Lung (tissue), 12 donors: ENCODE results near the gene CNTNAP2. TPM values are rescaled to one million over a fixed set of nuclear protein-coding genes. Genes with fewer than 3 reads are reported as not detected.

ENCODE experiments used
- ATAC-seq: fragments of 200-7000 bp; cut with Tn5 transposase; one replicate; pipeline ENCODE4 v1.9.1; 2020; ENCODE audit warnings: moderate number of reproducible peaks; ENCODE audit not compliant: insufficient read depth, low FRiP score
- DNase-seq, 3 donors: peaks; one replicate each; pipeline ENCODE4 v3.0.0-alpha.2; 2013 to 2017
- H3K27ac ChIP-seq, 2 donors: one replicate each; pipeline ENCODE4 v1.5.1; 2013; ENCODE audit warnings: mild to moderate bottlenecking in 2 of 2, moderate library complexity in 2 of 2, control low read depth in 1 of 2, inconsistent platforms in 1 of 2, low read depth in 1 of 2, low read length in 1 of 2
- H3K27me3 ChIP-seq, 3 donors: one replicate each; pipeline ENCODE4 v1.5.1; 2013; ENCODE audit warnings: low read length in 2 of 3; ENCODE audit not compliant: control insufficient read depth in 3 of 3, insufficient read depth in 3 of 3
- H3K36me3 ChIP-seq, 4 donors: one replicate each; pipeline ENCODE4 v1.5.1; 2013; ENCODE audit warnings: low read length in 4 of 4, mild to moderate bottlenecking in 1 of 4, moderate library complexity in 1 of 4; ENCODE audit not compliant: control insufficient read depth in 4 of 4, insufficient read depth in 4 of 4
- H3K4me1 ChIP-seq, 5 donors: one replicate each; pipeline ENCODE4 v1.5.1; 2013; ENCODE audit warnings: low read length in 5 of 5, mild to moderate bottlenecking in 2 of 5, moderate library complexity in 1 of 5; ENCODE audit not compliant: control insufficient read depth in 5 of 5, insufficient read depth in 5 of 5
- H3K4me3 ChIP-seq: one replicate; pipeline ENCODE4 v1.5.1; 2013; ENCODE audit warnings: mild to moderate bottlenecking, control low read depth, moderate library complexity
- H3K9ac ChIP-seq, 2 donors: one replicate each; pipeline ENCODE4 v1.5.1; 2013; ENCODE audit warnings: low read length in 2 of 2, control low read depth in 1 of 2; ENCODE audit not compliant: insufficient read depth in 1 of 2
- H3K9me3 ChIP-seq, 4 donors: one replicate each; pipeline ENCODE4 v1.5.1; 2013; ENCODE audit warnings: low read length in 3 of 4, mild to moderate bottlenecking in 1 of 4, moderate library complexity in 1 of 4; ENCODE audit not compliant: control insufficient read depth in 4 of 4, insufficient read depth in 3 of 4
- CTCF ChIP-seq: IDR thresholded peaks from 2 replicates; pipeline ENCODE4 v1.5.1; 2012; ENCODE audit warnings: mild to moderate bottlenecking; ENCODE audit errors: control extremely low read depth, extremely low read depth
- WGBS, 2 donors: extraction: QIAGEN DNeasy Blood & Tissue Kit; methylation state at CpG; one replicate each; pipeline ENCODE4 v1.1.7; 2013; 5-methylcytosine and 5-hydroxymethylcytosine counted together
- polyA plus RNA-seq, 2 donors: library from polyadenylated mRNA; stranded (reverse); fragments of 200-250 nt; gene quantifications; one replicate each; pipeline ENCODE4 v1.2.1, GENCODE V29; 2013
- total RNA-seq, 2 donors: library from RNA; depleted of rRNA in 1 of 2; stranded (reverse); fragments of >200 nt in 1 of 2; gene quantifications; one replicate each; pipeline ENCODE4 v1.2.1, GENCODE V29; 2014 to 2021
- donor health status: control.
- donor health status: control.
- donor health status: Bipolar disorder and iron deficiency.
- donor health status: healthy.
- donor health status: DM: yes; HTN: yes; CAD: no.

The CNTNAP2 gene
- total and polyA plus RNA-seq, 4 donors = 0.18 to 45.3 (median 0.52) TPM

GRCh38 chr7:148142660-148143248 lies 2026.2 kb downstream of the CNTNAP2 start:
- TF ChIP-seq CTCF = no peak
- peaks cover 0 to 4% (median 0%) of the 10 kb centered on the region in 5 donors for H3K4me1 ChIP-seq
- peak; percentile 31 to 84 (median 76) for DNase-seq
- no peak overlapping the region for H3K9ac ChIP-seq
- H3K4me3 ChIP-seq = no peak overlapping the region
- H3K36me3 ChIP-seq = no peaks in the 10 kb centered on the region
- WGBS, 2 donors = 45 to 49% methylated on average over 4 of the region's 4 CpGs
- H3K27ac ChIP-seq = no peak overlapping the region
- H3K9me3 ChIP-seq = peaks cover 0 to 2% (median 0%) of the 10 kb centered on the region in 4 donors
- no peaks in the 10 kb centered on the region for H3K27me3 ChIP-seq
- no peak for ATAC-seq

- H3K9ac ChIP-seq = no peak overlapping the region
- peaks cover 0 to 2% (median 0%) of the 10 kb centered on the region in 4 donors for H3K9me3 ChIP-seq
- ATAC-seq = no peak
- no peak overlapping the region for H3K27ac ChIP-seq
- no peaks in the 10 kb centered on the region for H3K36me3 ChIP-seq
- 52% methylated on average over 4 of the region's 4 CpGs for WGBS, 2 donors
- no peak for TF ChIP-seq CTCF
- H3K27me3 ChIP-seq = no peaks in the 10 kb centered on the region
- peaks cover 0 to 1% (median 0%) of the 10 kb centered on the region in 5 donors for H3K4me1 ChIP-seq
- DNase-seq = peak in 2 of 3 donors; percentile 21 to 46
- no peak overlapping the region for H3K4me3 ChIP-seq
Observed at GRCh38 chr7:148144827-148145226, 2028.2 kb downstream of the CNTNAP2 start.

DNA sequence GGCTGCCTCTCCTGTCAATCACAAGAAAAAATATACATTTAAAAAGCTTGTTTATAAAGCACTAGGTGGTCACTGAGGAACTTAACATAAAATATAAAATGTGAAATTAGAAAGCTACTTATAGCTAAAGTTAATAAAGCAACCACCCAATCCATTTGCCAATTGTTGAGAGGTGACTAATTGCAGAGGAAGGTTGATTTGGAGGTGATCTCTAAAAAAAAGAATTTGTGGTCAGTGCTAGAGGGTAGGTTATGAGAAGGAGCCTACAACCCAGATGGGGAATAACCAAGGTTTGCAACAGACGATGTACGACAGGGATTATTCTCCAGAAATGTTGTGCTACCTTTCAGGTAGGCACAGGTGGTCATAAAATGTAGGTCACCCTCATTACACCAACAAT lies 2029.7 kb downstream of the CNTNAP2 start:
- H3K9me3 ChIP-seq = peaks cover 0 to 2% (median 0%) of the 10 kb centered on the region in 4 donors
- 91 to 93% methylated on average over 2 of the region's 2 CpGs for WGBS, 2 donors
- H3K27ac ChIP-seq = no peak overlapping the region
- H3K4me3 ChIP-seq = no peak overlapping the region
- TF ChIP-seq CTCF = no peak
- H3K9ac ChIP-seq = no peak overlapping the region
- peaks cover 0 to 1% (median 0%) of the 10 kb centered on the region in 5 donors for H3K4me1 ChIP-seq
- ATAC-seq = no peak
- DNase-seq = no peak
- H3K36me3 ChIP-seq = no peaks in the 10 kb centered on the region
- H3K27me3 ChIP-seq = no peaks in the 10 kb centered on the region

GRCh38 chr7:148147438-148147837 lies 2030.8 kb downstream of the CNTNAP2 start:
- peak; percentile 39 for ATAC-seq
- no peaks in the 10 kb centered on the region for H3K36me3 ChIP-seq
- H3K4me3 ChIP-seq = no peak overlapping the region
- DNase-seq = no peak
- no peak overlapping the region for H3K9ac ChIP-seq
- no peak overlapping the region for H3K27ac ChIP-seq
- H3K4me1 ChIP-seq = peaks cover 0 to 1% (median 0%) of the 10 kb centered on the region in 5 donors
- 81 to 95% methylated on average over 6 of the region's 6 CpGs for WGBS, 2 donors
- H3K27me3 ChIP-seq = no peaks in the 10 kb centered on the region
- no peak for TF ChIP-seq CTCF
- H3K9me3 ChIP-seq = peaks cover 0 to 4% (median 0%) of the 10 kb centered on the region in 4 donors
